ENCODE measurements around the gene HEATR3.
"Not testable (repeated sequence)": the region's sequence is repeated elsewhere in the genome, so short reads cannot be mapped to it uniquely, and the experiment has no call there.

HEATR3 gene

GRCh38 chr16:50103764-50104163, 38.0 kb downstream of the HEATR3 start:
- no peak overlapping the region for H3K4me3 ChIP-seq (ENCODE audit: low read depth in 1 of 2, low read length in 2 of 2)
- no peak overlapping the region for H3K27ac ChIP-seq (ENCODE audit: low read depth, low read length)
- no peaks in the 10 kb centered on the region for H3K27me3 ChIP-seq (ENCODE audit: control insufficient read depth in 1 of 2, insufficient read depth in 2 of 2, low read length in 2 of 2)
- peaks cover 22% of the 10 kb centered on the region for H3K36me3 ChIP-seq (ENCODE audit: insufficient read depth, low read length)
- H3K4me1 ChIP-seq (ENCODE audit: insufficient read depth, low read length): no peaks in the 10 kb centered on the region
- H3K9me3 ChIP-seq (ENCODE audit: low read length): no peaks in the 10 kb centered on the region
- no peak overlapping the region for H3K9ac ChIP-seq (ENCODE audit: low read length)

- no peak overlapping the region for H3K9ac ChIP-seq (ENCODE audit: low read length)
- no peaks in the 10 kb centered on the region for H3K27me3 ChIP-seq (ENCODE audit: control insufficient read depth in 1 of 2, insufficient read depth in 2 of 2, low read length in 2 of 2)
- H3K27ac ChIP-seq (ENCODE audit: low read depth, low read length): no peak overlapping the region
- no peaks in the 10 kb centered on the region for H3K9me3 ChIP-seq (ENCODE audit: low read length)
- no peak overlapping the region for H3K4me3 ChIP-seq (ENCODE audit: low read depth in 1 of 2, low read length in 2 of 2)
- no peaks in the 10 kb centered on the region for H3K36me3 ChIP-seq (ENCODE audit: insufficient read depth, low read length)
- H3K4me1 ChIP-seq (ENCODE audit: insufficient read depth, low read length): no peaks in the 10 kb centered on the region
Observed at GRCh38 chr16:50114357-50115129, 48.8 kb downstream of the HEATR3 start.

DNA sequence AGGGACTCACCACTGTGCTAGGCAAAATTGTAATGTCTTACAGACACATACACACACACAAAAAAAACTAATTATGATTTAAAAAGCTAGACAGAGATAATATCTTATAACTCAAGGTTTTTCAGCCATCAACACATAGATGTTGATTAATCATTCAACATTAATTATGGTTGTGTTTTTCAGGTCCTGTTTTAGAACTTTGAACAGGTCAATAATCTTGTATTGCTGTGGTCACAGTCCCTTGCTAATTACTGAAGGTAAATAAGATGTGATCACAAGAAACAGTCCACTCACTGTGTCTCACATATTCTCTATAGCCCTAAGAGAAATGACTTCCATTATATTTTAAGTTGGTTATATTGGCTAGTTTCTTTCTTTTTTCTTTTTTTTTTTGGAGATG, 54.9 kb downstream of the HEATR3 start:
- no peaks in the 10 kb centered on the region for H3K36me3 ChIP-seq (ENCODE audit: insufficient read depth, low read length)
- no peak overlapping the region for H3K9ac ChIP-seq (ENCODE audit: low read length)
- H3K4me3 ChIP-seq (ENCODE audit: low read depth in 1 of 2, low read length in 2 of 2): no peak overlapping the region
- H3K9me3 ChIP-seq (ENCODE audit: low read length): no peaks in the 10 kb centered on the region
- no peaks in the 10 kb centered on the region for H3K27me3 ChIP-seq (ENCODE audit: control insufficient read depth in 1 of 2, insufficient read depth in 2 of 2, low read length in 2 of 2)
- no peak overlapping the region for H3K27ac ChIP-seq (ENCODE audit: low read depth, low read length)
- no peaks in the 10 kb centered on the region for H3K4me1 ChIP-seq (ENCODE audit: insufficient read depth, low read length)

DNA sequence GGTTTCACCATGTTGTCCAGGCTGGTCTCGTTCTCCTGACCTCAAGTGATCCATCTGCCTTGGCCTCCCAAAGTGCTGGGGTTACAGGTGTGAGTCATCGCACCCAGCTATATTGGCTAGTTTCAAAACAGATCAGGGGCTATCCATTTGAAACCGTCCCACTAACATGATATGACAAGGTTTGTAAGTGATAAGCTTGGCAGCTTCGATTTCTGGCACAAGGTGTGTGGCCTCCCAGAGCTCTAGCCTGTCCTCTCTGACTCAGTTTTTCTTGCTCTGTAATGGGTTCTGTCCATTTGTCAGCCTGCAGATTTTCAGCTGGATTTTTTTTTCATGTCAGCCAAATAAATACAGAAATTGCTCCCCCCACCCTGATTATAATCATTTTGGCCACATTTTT, 55.5 kb downstream of the HEATR3 start:
- H3K27ac ChIP-seq (ENCODE audit: low read depth, low read length): no peak overlapping the region
- no peaks in the 10 kb centered on the region for H3K27me3 ChIP-seq (ENCODE audit: control insufficient read depth in 1 of 2, insufficient read depth in 2 of 2, low read length in 2 of 2)
- H3K4me3 ChIP-seq (ENCODE audit: low read depth in 1 of 2, low read length in 2 of 2): no peak overlapping the region
- H3K36me3 ChIP-seq (ENCODE audit: insufficient read depth, low read length): no peaks in the 10 kb centered on the region
- no peak overlapping the region for H3K9ac ChIP-seq (ENCODE audit: low read length)
- no peaks in the 10 kb centered on the region for H3K9me3 ChIP-seq (ENCODE audit: low read length)
- H3K4me1 ChIP-seq (ENCODE audit: insufficient read depth, low read length): no peaks in the 10 kb centered on the region

- Histone ChIP-seq H3K4me1 (ENCODE audit: insufficient read depth, low read length) (no peaks in the 10 kb centered on the region), H3K9ac (ENCODE audit: low read length) (no peak overlapping the region), H3K9me3 (ENCODE audit: low read length) (no peaks in the 10 kb centered on the region), H3K4me3 (ENCODE audit: low read depth in 1 of 2, low read length in 2 of 2) (no peak overlapping the region), H3K27ac (ENCODE audit: low read depth, low read length) (no peak overlapping the region), H3K36me3 (ENCODE audit: insufficient read depth, low read length) (no peaks in the 10 kb centered on the region), H3K27me3 (ENCODE audit: control insufficient read depth in 1 of 2, insufficient read depth in 2 of 2, low read length in 2 of 2) (no peaks in the 10 kb centered on the region)
Observed at GRCh38 chr16:50121721-50122445, 56.1 kb downstream of the HEATR3 start.

DNA sequence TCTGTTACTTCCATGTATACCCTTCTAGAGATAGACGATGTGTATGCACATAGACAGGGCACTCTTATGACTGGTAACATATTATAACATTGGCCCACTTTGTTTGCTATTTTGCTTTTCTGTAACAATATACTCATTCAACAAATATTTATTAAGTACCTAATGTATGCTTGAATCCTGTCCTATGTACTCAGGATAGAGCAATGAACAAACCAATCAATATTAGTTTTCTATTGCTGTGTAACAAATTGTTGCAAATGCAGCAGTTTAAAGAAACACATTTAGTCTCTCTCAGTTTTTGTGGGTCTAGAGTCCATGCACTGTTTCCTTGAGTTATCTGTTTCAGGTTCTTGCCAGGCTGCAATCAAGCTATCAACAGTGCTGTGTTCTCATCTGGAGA, 57.6 kb downstream of the HEATR3 start:
- Histone ChIP-seq H3K4me1 (ENCODE audit: insufficient read depth, low read length) (no peaks in the 10 kb centered on the region), H3K27me3 (ENCODE audit: control insufficient read depth in 1 of 2, insufficient read depth in 2 of 2, low read length in 2 of 2) (no peaks in the 10 kb centered on the region), H3K36me3 (ENCODE audit: insufficient read depth, low read length) (no peaks in the 10 kb centered on the region), H3K27ac (ENCODE audit: low read depth, low read length) (no peak overlapping the region), H3K9me3 (ENCODE audit: low read length) (no peaks in the 10 kb centered on the region), H3K9ac (ENCODE audit: low read length) (no peak overlapping the region), H3K4me3 (ENCODE audit: low read depth in 1 of 2, low read length in 2 of 2) (no peak overlapping the region)

- no peak overlapping the region for H3K4me3 ChIP-seq (ENCODE audit: low read depth in 1 of 2, low read length in 2 of 2)
- no peaks in the 10 kb centered on the region for H3K27me3 ChIP-seq (ENCODE audit: control insufficient read depth in 1 of 2, insufficient read depth in 2 of 2, low read length in 2 of 2)
- H3K9me3 ChIP-seq (ENCODE audit: low read length): no peaks in the 10 kb centered on the region
- no peak overlapping the region for H3K9ac ChIP-seq (ENCODE audit: low read length)
- no peak overlapping the region for H3K27ac ChIP-seq (ENCODE audit: low read depth, low read length)
- H3K4me1 ChIP-seq (ENCODE audit: insufficient read depth, low read length): no peaks in the 10 kb centered on the region
- no peaks in the 10 kb centered on the region for H3K36me3 ChIP-seq (ENCODE audit: insufficient read depth, low read length)
Observed at GRCh38 chr16:50124769-50125168, 59.0 kb downstream of the HEATR3 start.

GRCh38 chr16:50126183-50126582, 60.4 kb downstream of the HEATR3 start:
- Histone ChIP-seq H3K4me1 (ENCODE audit: insufficient read depth, low read length) (no peaks in the 10 kb centered on the region), H3K4me3 (ENCODE audit: low read depth in 1 of 2, low read length in 2 of 2) (no peak overlapping the region), H3K9me3 (ENCODE audit: low read length) (no peaks in the 10 kb centered on the region), H3K36me3 (ENCODE audit: insufficient read depth, low read length) (no peaks in the 10 kb centered on the region), H3K27me3 (ENCODE audit: control insufficient read depth in 1 of 2, insufficient read depth in 2 of 2, low read length in 2 of 2) (no peaks in the 10 kb centered on the region), H3K27ac (ENCODE audit: low read depth, low read length) (no peak overlapping the region), H3K9ac (ENCODE audit: low read length) (no peak overlapping the region)

DNA sequence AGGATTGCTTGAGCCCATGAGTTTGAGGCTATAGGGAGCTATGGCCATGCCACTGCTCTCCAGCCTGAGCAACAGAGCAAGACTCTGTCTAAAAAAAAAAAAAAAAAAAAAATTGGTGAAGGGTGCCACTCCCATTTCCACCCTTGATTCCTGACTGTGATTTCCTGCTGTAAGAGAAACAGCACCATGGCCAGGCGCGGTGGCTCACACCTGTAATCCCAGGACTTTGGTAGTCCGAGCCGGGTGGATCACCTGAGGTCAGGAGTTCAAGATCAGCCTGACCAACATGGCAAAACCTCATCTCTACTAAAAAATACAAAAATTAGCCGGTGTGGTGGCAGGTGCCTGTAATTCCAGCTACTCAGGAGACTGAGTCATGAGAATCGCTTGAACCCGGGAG, 66.8 kb downstream of the HEATR3 start:
- H3K9me3 ChIP-seq (ENCODE audit: low read length); H3K27ac ChIP-seq (ENCODE audit: low read depth, low read length); H3K27me3 ChIP-seq (ENCODE audit: control insufficient read depth in 1 of 2, insufficient read depth in 2 of 2, low read length in 2 of 2); H3K9ac ChIP-seq (ENCODE audit: low read length); H3K4me1 ChIP-seq (ENCODE audit: insufficient read depth, low read length); H3K4me3 ChIP-seq (ENCODE audit: low read depth in 1 of 2, low read length in 2 of 2); H3K36me3 ChIP-seq (ENCODE audit: insufficient read depth, low read length): not testable (repeated sequence)

- no peak overlapping the region for H3K9ac ChIP-seq (ENCODE audit: low read length)
- no peaks in the 10 kb centered on the region for H3K36me3 ChIP-seq (ENCODE audit: insufficient read depth, low read length)
- H3K27ac ChIP-seq (ENCODE audit: low read depth, low read length): no peak overlapping the region
- no peaks in the 10 kb centered on the region for H3K27me3 ChIP-seq (ENCODE audit: control insufficient read depth in 1 of 2, insufficient read depth in 2 of 2, low read length in 2 of 2)
- no peaks in the 10 kb centered on the region for H3K9me3 ChIP-seq (ENCODE audit: low read length)
- no peak overlapping the region for H3K4me3 ChIP-seq (ENCODE audit: low read depth in 1 of 2, low read length in 2 of 2)
- H3K4me1 ChIP-seq (ENCODE audit: insufficient read depth, low read length): no peaks in the 10 kb centered on the region
Observed at GRCh38 chr16:50133214-50133613, 67.4 kb downstream of the HEATR3 start.

DNA sequence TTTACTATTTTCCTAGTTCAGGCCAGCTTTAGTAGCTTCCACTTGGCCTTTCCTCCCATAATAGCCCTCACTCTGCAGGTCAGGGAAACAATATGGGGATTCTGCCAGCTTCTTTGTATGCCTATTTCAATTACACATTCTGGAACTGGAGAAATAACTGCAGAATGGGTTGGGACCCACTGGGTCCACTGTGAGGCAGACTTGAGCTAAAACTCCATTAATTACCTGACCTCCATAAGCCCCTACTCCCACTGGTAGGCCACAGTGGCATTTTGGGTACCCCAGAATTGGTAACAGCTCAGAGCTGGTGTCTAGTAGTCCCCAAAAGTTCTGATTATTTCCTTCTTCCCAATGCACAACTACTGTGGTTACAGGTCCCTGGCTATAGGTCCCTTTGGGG, 70.6 kb downstream of the HEATR3 start:
- Histone ChIP-seq H3K4me3 (ENCODE audit: low read depth in 1 of 2, low read length in 2 of 2) (no peak overlapping the region), H3K36me3 (ENCODE audit: insufficient read depth, low read length) (no peaks in the 10 kb centered on the region), H3K27ac (ENCODE audit: low read depth, low read length) (no peak overlapping the region), H3K9ac (ENCODE audit: low read length) (no peak overlapping the region), H3K27me3 (ENCODE audit: control insufficient read depth in 1 of 2, insufficient read depth in 2 of 2, low read length in 2 of 2) (no peaks in the 10 kb centered on the region), H3K9me3 (ENCODE audit: low read length) (no peaks in the 10 kb centered on the region), H3K4me1 (ENCODE audit: insufficient read depth, low read length) (no peaks in the 10 kb centered on the region)

DNA sequence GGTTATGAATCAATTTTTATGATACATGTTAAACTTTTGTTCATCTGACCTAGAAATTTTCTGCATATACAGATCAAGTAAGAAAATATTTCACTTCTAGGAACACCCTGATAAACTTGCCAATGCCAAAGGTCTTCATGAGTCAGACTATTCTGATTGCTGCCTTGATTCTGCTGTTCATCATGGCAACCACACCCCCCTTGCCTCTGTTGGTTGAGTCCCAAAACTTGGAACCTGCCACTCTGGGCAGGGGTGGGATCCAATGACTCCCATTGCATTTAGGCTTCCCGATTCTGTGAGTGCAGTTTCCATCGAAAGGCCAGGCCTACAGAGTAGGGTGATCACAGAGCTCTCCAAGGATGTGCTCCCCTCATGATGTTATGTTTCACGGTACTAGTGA, 71.5 kb downstream of the HEATR3 start:
- no peak overlapping the region for H3K27ac ChIP-seq (ENCODE audit: low read depth, low read length)
- no peak overlapping the region for H3K4me3 ChIP-seq (ENCODE audit: low read depth in 1 of 2, low read length in 2 of 2)
- H3K9me3 ChIP-seq (ENCODE audit: low read length): no peaks in the 10 kb centered on the region
- no peaks in the 10 kb centered on the region for H3K27me3 ChIP-seq (ENCODE audit: control insufficient read depth in 1 of 2, insufficient read depth in 2 of 2, low read length in 2 of 2)
- no peaks in the 10 kb centered on the region for H3K4me1 ChIP-seq (ENCODE audit: insufficient read depth, low read length)
- no peaks in the 10 kb centered on the region for H3K36me3 ChIP-seq (ENCODE audit: insufficient read depth, low read length)
- H3K9ac ChIP-seq (ENCODE audit: low read length): no peak overlapping the region
